ENCODE data around the gene PHB1. TPM values are rescaled to one million over a fixed set of nuclear protein-coding genes. Genes with fewer than 3 reads are reported as not detected.

The PHB1 gene
- total RNA-seq, 1 donor: 71.7 TPM

DNA sequence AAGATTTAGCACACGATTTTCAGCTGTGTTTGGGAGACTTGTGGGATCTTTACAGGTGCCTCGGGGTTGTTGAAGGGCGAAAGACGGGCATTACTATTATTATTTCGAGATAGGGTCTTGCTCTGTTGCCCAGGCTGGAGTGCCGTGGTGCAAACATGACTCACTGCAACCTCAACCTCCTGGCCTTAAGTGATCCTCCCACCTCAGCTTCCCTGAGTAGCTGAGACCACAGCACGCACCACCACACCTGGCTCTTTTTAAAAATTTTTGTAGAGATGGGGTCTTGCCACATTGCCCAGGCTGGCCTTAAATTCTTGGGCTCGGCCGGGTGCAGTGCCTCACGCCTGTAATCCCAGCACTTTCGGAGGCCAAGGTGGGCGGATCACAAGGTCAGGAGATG lies 29.7 kb upstream of the PHB1 start:
- H3K36me3 ChIP-seq (ENCODE audit: insufficient read depth, low read length): no peaks in the 10 kb centered on the region
- peaks cover 26% of the 10 kb centered on the region for H3K27me3 ChIP-seq (ENCODE audit: insufficient read depth, low read length)
- H3K4me1 ChIP-seq (ENCODE audit: insufficient read depth, low read length): peaks cover 17% of the 10 kb centered on the region
- H3K4me3 ChIP-seq (ENCODE audit: insufficient read depth, low read length): no peak overlapping the region
- H4K20me1 ChIP-seq (ENCODE audit: insufficient read depth, low read length): no peaks in the 10 kb centered on the region
- DNase-seq (ENCODE audit: insufficient read length, low spot score, missing footprints): no peak
- H3K27ac ChIP-seq (ENCODE audit: low read depth, low read length): no peak overlapping the region
- no peaks in the 10 kb centered on the region for H3K79me2 ChIP-seq (ENCODE audit: insufficient read depth, low read length)
- no peak overlapping the region for H2AFZ ChIP-seq (ENCODE audit: low read length)
- no peak overlapping the region for H3K4me2 ChIP-seq (ENCODE audit: insufficient read depth, low read length)
- TF ChIP-seq, protein P1, sequence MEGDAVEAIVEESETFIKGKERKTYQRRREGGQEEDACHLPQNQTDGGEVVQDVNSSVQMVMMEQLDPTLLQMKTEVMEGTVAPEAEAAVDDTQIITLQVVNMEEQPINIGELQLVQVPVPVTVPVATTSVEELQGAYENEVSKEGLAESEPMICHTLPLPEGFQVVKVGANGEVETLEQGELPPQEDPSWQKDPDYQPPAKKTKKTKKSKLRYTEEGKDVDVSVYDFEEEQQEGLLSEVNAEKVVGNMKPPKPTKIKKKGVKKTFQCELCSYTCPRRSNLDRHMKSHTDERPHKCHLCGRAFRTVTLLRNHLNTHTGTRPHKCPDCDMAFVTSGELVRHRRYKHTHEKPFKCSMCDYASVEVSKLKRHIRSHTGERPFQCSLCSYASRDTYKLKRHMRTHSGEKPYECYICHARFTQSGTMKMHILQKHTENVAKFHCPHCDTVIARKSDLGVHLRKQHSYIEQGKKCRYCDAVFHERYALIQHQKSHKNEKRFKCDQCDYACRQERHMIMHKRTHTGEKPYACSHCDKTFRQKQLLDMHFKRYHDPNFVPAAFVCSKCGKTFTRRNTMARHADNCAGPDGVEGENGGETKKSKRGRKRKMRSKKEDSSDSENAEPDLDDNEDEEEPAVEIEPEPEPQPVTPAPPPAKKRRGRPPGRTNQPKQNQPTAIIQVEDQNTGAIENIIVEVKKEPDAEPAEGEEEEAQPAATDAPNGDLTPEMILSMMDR (IDR thresholded peaks at IDR 0.05; ENCODE audit: extremely low read depth, low read depth, low read length): no peak
- H3K9me3 ChIP-seq (ENCODE audit: low read depth, low read length): no peaks in the 10 kb centered on the region

- TF ChIP-seq, protein P1 (IDR thresholded peaks at IDR 0.05; ENCODE audit: extremely low read depth, low read depth, low read length): no peak
- Histone ChIP-seq H3K79me2 (ENCODE audit: insufficient read depth, low read length) (no peaks in the 10 kb centered on the region), H3K4me1 (ENCODE audit: insufficient read depth, low read length) (peaks cover 20% of the 10 kb centered on the region), H3K9me3 (ENCODE audit: low read depth, low read length) (no peaks in the 10 kb centered on the region), H3K36me3 (ENCODE audit: insufficient read depth, low read length) (no peaks in the 10 kb centered on the region), H3K4me2 (ENCODE audit: insufficient read depth, low read length) (no peak overlapping the region), H3K4me3 (ENCODE audit: insufficient read depth, low read length) (no peak overlapping the region), H3K27ac (ENCODE audit: low read depth, low read length) (no peak overlapping the region), H4K20me1 (ENCODE audit: insufficient read depth, low read length) (no peaks in the 10 kb centered on the region), H3K27me3 (ENCODE audit: insufficient read depth, low read length) (peaks cover 30% of the 10 kb centered on the region), H2AFZ (ENCODE audit: low read length) (no peak overlapping the region)
- no peak for DNase-seq (ENCODE audit: insufficient read length, low spot score, missing footprints)
These were observed 29.2 kb upstream of the PHB1 start for GRCh38 chr17:49443862-49444261.

- no peak overlapping the region for H3K4me3 ChIP-seq (ENCODE audit: insufficient read depth, low read length)
- H3K4me2 ChIP-seq (ENCODE audit: insufficient read depth, low read length): no peak overlapping the region
- peaks cover 10% of the 10 kb centered on the region for H3K4me1 ChIP-seq (ENCODE audit: insufficient read depth, low read length)
- H3K36me3 ChIP-seq (ENCODE audit: insufficient read depth, low read length): no peaks in the 10 kb centered on the region
- DNase-seq (ENCODE audit: insufficient read length, low spot score, missing footprints): no peak
- TF ChIP-seq, protein P1 (IDR thresholded peaks at IDR 0.05; ENCODE audit: extremely low read depth, low read depth, low read length): no peak
- H4K20me1 ChIP-seq (ENCODE audit: insufficient read depth, low read length): no peaks in the 10 kb centered on the region
- H3K9me3 ChIP-seq (ENCODE audit: low read depth, low read length): no peaks in the 10 kb centered on the region
- no peaks in the 10 kb centered on the region for H3K79me2 ChIP-seq (ENCODE audit: insufficient read depth, low read length)
- no peak overlapping the region for H2AFZ ChIP-seq (ENCODE audit: low read length)
- H3K27ac ChIP-seq (ENCODE audit: low read depth, low read length): no peak overlapping the region
- H3K27me3 ChIP-seq (ENCODE audit: insufficient read depth, low read length): peaks cover 40% of the 10 kb centered on the region
These were observed 27.4 kb upstream of the PHB1 start for GRCh38 chr17:49442041-49442440.

- Histone ChIP-seq H3K4me1 (ENCODE audit: insufficient read depth, low read length) (peaks cover 10% of the 10 kb centered on the region), H3K79me2 (ENCODE audit: insufficient read depth, low read length) (no peaks in the 10 kb centered on the region), H3K27ac (ENCODE audit: low read depth, low read length) (no peak overlapping the region), H3K4me3 (ENCODE audit: insufficient read depth, low read length) (no peak overlapping the region), H3K9me3 (ENCODE audit: low read depth, low read length) (no peaks in the 10 kb centered on the region), H2AFZ (ENCODE audit: low read length) (no peak overlapping the region), H3K27me3 (ENCODE audit: insufficient read depth, low read length) (peaks cover 44% of the 10 kb centered on the region), H3K36me3 (ENCODE audit: insufficient read depth, low read length) (no peaks in the 10 kb centered on the region), H3K4me2 (ENCODE audit: insufficient read depth, low read length) (no peak overlapping the region), H4K20me1 (ENCODE audit: insufficient read depth, low read length) (no peaks in the 10 kb centered on the region)
- TF ChIP-seq, protein P1 (IDR thresholded peaks at IDR 0.05; ENCODE audit: extremely low read depth, low read depth, low read length): no peak
- no peak for DNase-seq (ENCODE audit: insufficient read length, low spot score, missing footprints)
These were observed 26.9 kb upstream of the PHB1 start for GRCh38 chr17:49441578-49441977.

Data from osteoblast (primary cell).